Activated T-cell treated with anti-CD3 and anti-CD28 coated beads for 1 hour (primary cell): ENCODE results near the gene SLC30A1.
"Not testable (repeated sequence)": the region's sequence is repeated elsewhere in the genome, so short reads cannot be mapped to it uniquely, and the experiment has no call there.

ENCODE experiments used
- DNase-seq: peaks from one replicate; pipeline ENCODE4 v3.0.0-alpha.2; 2020; ENCODE audit warnings: low read depth

Gene SLC30A1

DNA sequence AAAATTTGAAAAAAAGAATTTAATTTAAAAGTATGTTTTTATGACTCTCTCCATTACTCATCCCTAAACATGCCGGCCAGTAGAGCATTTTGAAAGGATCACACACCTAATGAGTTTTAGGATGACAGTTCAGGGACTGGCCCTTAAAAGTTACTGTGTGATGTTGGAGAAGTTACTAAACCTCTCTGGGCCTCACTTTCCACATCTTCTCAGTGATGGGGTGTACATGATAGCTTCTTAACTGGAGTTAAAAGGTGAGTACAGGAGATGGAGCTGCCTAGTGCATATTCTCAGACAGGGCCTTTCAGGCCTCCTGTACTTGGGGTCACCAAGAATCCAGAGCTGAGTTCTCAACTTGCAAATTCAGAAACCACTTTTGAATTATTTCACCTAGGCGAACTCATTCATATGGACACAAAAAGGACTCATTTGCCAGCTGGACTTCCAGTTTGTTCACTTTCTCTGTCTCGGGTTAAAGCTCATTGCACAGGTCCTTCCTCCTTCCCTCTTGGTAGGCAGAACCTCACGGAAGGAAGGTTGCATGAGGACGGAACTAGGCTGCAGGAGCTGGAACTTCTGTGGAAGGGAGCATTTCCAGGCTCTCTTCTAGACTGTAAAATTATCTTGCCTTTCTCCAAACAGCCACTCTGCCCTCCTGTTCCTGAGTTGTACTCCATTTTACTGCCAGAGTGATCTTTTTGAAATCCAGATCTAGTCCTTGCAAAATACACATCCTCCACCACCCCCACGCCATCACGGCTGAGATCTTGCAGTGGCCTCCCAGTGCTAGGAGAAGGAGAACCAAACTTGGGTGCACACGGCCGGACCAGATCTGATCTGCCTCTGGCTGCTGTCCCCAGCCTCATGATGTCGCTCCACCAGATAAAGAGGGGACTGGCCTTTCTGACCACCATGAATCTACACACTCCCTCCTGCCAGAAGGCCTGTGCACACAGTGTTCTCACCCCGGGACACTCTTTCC, 4.3 kb upstream of the SLC30A1 start:
- DNase-seq: no peak

DNA sequence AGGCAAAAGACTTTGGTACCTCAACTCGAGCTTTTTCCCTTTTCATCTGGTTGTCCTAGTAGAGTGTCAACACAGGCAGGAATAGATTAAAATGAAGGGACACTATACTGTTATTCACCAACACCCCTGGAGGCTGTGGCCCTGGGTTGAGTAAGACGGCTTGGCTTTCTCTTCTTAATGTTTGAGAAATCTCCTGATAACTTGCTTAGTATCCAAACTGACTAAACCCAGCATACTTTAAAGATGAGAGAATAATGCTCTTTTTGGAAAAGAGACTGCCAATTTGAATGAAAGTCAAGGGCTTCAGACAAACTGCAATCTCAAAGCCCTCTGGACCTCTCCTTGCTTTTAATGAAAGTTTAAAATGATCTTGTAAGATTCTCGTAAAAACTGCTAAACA, 2.6 kb upstream of the SLC30A1 start:
- no peak for DNase-seq

DNA sequence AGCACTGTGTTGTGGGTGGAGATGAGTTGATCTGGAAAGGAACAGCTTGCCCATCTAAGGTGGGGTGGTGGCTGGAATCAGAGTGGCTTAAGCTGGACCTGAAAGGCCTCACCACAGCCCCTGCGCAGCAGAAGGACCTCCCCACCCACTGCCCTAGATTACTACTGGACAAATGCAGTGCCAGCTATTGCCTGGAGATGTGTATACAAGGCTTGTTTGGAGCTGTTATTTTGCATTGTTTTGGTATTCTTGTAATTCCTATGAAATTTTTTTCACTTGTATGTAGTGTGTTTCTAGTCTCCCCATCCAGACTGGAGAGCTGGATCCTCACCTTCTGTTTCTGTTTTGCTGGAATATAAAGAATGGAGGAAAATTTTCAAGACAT, 1.3 kb upstream of the SLC30A1 start:
- no peak for DNase-seq

DNA sequence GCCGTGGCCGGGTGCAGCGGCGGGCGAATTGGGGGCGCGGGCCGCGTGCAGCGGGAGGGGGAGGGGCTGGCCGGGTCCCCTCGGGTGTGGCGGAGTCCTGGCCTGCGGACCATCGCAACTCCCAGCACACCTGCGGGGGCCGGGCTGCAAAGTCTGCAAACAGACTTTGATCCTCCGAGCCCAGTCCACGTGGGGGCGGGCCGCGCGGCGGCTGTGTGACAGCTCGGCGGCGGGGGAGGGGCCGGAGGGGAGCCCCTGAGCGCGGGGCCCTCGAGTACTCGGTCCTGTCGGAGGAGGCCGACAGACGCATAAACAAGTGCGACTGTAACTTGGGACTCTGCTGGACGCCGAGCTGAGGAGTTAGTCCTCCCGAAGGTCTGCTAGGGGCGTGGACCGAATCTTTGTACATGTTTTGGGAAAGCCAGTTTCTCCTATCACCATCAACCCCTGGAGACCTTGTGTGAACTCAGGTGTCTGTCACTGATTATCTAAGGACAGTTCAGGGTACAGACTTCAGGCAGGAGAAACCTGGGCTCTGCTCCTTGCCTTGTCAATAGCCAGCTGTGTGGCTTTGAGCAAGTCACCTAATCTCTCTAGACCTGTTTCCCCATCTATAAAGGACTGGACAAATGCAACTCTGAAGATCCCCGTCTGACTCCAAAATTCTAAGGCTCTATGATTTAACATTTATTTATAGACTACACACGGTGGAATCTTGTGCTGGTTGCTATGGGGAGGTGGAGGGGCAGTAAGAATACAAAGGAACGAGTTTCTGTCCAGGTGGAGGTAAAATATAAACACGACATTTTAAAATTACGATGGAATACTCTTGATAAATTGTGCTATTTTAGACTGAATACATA, 710 bp upstream of the SLC30A1 start:
- peak; percentile 77 for DNase-seq

DNA sequence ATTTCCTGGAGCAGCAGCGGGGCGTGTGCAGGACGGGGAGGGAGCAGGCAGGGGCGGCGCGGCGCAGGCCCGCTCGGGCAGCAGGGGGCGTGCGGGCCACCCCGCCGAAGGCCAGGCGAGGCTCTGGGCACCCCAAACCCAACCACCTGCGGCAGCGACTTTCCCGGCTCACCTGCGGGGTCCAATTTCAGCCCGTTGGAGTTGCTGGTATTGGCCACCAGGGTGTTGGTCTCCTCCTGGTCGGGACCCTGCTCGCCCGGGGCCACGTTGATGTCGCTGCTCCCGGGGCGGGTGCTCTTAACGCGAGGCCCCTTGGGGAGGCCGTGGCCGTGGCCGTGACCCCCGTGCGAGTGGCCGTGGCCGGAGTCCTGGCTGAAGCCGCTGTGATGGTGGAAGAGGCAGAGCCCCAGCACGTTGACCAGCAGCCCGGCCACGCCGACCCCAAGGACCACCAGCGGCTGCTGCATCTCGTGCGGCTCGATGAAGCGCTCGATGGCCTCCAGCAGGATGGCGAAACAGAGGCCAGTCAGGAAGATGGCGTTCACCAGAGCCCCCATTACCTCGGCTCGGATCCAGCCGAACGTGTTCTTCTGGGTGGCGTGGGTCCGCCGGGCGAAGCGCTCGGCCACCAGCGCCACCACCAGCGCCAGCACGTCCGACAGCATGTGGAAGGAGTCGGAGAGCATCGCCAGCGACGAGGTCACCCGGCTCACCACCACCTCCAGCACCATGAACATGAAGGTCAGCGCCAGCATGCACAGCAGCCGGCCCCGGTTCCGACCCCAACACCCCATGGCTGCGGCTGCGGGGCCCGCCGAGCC, 932 bp downstream of the SLC30A1 start:
- DNase-seq: peak; percentile 64

DNA sequence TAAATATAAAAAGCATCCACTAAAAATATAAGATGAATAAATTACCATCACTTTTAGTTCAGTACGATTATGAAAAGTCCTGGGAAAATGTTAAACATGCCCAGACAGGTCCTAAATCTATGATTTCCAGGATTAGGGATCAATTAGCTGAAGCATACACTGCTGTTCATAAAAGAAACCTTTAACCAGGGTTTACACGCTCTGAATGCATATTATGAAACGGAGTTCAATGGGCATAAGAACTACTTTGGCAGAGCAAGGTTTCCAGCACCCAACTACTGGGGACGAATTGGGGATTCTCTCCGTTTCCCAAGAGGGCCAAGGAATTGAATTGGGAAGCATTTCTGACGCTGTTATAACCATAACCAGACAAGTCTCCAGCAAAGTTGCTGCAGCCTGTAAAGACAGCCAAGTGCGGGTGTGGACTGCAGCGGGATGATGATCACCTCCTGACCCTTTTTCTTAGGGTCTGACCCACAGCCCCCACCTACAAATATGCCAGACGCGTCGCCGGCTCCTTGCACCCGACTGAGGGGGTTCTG, 1.6 kb downstream of the SLC30A1 start:
- DNase-seq: no peak

DNA sequence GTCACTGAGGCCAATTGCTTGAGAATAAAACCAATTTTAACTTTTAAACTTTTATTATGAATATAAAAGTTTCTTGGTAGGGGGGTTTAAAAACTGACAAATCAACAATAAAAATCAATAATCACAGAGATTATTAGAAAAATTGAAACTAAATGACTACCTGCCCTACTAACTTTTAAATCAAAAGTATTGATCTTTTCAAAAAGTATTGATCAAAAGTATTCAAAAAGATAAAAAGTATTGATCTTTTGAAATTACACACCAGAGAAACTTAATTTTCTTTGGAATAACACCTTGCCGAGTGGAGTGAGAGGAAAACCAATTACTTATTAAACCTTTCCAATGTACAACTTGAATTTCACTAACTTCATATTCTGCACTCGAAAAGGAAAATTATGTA, 2.2 kb downstream of the SLC30A1 start:
- no peak for DNase-seq

DNA sequence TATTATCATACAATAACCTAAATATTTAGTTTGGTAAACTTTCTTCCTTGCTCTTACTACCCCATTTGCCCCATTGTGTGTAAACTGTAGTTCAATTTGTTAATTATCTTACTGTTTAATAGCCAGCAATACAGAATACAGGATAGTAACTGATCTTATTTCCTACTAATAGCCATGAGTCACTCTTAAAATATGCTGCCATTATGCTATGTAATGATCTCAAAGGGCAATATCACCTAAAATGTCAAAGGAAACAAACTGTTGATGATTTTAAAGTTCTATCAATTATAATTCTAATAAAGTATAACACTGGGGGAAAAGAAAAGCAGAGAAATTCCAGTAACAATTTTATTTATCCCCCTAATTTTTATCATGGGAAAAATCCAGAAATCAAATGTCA, 4.3 kb downstream of the SLC30A1 start:
- no peak for DNase-seq

DNA sequence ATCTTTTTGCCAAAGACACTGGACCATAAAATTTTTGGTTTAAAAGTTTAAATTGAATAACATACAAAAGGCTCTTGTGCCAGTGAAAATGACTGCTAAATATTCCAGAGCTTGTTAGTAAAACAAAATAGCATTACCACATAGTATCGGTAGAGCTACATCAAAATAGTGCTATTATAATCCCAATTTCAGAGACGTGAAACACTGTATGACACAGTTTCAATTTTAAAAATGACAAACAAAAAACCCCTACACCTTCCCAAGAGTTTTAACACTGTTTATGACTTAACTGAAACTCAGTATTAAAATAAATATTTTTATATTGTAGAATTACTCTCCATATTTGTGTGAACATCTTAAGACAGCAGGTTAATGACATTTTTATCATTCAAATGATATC, 7.0 kb downstream of the SLC30A1 start:
- no peak for DNase-seq

DNA sequence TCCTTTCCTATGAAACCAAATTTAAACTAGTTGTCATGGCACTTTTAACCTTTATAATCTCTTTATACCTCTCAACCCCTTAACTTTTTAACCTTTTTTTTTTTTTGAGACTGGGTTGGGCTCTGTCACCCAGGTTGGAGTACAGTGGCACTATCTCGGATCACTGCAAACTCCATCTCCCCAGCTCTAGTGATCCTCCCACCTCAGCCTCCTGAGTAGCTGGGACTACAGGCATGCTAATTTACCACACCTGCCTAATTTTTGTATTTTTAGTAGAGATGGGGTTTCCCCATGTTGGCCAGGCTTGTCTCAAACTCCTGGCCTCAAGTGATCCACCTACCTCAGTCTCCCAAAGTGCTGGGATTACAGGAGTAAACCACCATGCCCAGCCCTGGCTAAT, 8.6 kb downstream of the SLC30A1 start:
- DNase-seq: not testable (repeated sequence)

DNA sequence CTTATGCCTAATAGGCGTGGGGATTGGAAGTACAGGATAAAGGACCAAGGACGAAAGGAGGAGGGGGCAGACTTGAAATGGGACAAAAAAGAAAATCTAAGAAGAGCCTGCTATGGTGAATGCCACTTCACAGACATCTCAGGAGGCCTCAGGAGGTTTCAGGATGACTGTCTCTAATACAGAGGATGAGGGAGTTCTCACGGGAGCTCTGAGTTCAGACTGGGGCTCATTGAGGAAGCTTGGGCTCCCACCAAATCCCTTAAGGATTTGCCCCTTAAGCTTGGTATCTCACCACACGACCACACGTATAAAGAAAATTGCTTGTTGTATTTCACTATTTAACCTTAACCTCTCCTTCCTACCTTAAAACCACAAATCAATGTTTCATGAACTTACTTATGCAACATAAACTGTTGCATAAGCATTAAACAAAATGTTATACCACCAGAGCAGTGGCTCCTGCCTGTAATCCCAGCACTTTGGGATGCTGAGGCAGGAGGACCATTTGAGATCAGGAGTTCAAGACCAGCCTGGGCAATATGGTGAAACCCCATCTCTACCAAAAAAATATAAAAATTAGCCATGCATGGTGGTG, 12.4 kb downstream of the SLC30A1 start:
- DNase-seq: no peak

DNA sequence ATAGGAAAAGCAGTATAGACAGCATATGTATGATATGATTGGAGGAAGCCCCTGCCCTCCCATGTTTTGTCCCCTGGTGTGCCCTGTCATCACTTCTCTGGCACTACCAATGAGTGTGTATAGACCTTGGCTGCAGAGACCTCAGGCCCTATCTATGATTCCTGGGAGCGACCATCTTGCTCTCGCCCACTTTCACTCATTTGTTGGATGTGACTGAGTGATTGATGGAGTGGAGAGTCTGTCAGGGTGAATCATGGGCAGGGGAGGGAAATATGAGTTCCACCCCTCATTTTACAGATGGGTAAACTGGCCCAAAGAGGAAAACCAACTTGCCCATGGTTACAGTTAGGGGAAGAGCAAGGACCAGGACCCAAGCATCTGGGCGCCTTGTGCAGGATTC, 14.9 kb downstream of the SLC30A1 start:
- no peak for DNase-seq

DNA sequence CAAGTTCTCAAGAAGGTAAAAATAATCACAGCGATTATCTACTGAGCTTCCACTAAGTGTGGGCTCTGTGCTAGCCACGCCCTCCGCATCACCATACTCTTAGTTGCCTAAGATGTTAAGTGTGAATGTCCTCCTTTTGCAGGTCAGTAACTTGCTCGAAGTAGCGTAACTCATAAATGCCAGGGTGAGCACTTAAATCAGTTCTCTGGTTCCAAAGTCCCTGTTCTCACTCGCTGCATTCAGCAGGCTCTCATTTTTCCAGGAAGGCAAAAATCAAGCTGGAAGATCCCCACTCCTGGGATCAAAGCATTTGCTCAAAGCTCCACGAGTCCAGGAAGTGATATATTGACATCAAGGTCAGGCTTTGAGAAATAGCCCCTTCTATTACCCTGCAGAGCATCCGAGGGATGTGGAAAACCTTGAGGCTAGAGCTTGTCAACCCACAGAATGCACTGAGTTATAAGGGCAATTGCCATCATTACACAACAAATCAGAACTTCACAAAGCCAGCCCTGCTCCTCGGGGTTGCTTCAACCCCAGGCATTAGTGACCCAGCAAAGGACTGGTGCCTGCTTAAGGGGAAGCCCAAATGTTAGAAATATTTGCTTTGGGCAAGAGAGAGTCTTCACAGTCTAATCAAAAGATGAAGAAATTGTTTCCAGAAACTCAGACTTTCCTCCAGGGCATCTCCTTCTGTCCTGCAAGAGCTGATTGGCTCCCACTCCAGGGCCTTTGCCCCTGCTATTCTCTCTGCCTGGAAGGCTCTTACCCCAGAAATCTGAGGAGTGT, 19.5 kb downstream of the SLC30A1 start:
- DNase-seq: no peak

DNA sequence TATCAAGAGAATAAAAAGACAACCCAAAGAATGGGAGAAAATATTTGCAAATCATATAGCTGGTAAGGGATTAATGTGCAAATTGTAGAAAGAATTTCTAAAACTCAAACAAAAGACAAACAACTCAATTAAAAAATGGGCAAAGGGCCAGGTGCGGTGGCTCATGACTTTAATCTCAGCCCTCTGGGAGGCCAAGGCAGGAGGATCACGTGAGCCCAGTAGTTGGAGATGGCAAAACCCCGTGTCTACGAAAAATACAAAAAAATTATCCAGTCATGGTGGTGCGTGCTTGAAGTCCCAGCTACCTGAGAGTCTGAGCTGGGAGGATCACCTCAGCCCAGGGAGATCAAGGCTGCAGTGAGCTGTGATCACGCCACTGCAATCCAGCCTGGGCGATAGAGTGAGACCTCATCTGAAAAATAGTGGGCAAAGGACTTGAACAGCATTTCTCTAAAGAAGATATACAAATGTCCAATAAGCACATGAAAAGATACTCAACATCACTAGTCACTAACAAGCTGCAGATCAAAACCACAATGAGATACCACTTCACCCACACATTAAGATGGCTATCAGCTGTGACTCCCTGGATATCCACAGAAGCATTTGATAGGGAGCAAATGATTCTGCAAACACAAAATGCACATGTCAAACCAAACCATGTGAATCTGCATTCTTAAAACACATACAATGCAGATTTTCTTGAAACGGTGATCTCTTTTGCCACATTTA, 20.9 kb downstream of the SLC30A1 start:
- no peak for DNase-seq

DNA sequence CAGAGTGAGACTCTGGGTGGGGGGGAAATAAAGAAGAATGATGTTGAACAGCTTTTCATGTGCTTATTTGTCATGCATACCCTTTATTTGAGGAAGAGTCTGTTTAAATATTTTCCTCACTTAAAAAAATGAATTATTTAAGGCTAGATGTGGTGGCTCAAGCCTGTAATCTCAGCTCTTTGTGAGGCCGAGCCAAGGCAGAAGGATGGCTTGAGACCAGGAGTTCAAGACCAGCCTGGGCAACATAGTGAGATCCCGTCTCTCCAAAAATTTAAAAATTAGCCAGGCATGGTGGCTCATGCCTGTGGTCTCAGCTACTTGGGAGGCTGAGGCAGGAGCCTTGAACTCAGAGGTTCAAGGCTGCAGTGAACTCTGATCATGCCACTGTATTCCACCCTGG, 25.4 kb downstream of the SLC30A1 start:
- no peak for DNase-seq

DNA sequence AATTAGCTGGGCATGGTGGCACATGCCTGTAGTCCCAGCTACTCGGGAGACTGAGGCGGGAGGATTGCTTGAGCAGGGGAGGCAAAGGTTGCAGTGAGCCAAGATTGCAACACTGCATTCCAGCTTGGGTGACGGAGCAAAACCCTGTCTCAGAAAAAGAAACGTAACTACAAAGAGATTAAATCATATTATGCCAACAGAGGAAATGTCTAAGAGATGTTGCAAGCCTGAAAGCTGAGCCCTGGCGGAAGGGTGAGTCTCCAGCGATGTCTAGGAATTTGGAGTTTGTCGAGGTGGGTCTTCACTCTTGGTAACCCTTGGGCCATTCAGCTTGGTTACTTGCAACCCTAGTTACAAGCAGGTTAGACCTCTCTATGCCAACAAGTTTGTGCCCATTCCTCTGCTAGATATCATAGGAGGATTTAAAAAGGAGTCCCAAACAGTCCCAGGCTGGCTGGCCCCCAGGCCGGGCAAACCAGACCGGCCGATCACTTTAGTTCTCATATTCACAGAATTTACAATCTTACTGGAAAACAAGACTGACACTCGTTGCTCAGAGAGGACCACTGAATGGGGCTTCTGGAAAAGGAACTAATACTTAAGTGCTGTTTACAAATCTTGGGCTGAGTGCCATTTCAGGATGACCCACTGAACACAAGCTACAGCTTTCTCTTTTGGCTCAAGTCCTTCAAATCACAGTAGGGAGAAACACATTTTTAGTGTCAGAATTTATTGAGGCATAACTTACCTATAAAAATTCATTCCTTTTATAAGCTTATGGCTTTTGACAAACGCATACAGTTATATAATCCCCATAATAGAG, 27.1 kb downstream of the SLC30A1 start:
- DNase-seq: no peak

DNA sequence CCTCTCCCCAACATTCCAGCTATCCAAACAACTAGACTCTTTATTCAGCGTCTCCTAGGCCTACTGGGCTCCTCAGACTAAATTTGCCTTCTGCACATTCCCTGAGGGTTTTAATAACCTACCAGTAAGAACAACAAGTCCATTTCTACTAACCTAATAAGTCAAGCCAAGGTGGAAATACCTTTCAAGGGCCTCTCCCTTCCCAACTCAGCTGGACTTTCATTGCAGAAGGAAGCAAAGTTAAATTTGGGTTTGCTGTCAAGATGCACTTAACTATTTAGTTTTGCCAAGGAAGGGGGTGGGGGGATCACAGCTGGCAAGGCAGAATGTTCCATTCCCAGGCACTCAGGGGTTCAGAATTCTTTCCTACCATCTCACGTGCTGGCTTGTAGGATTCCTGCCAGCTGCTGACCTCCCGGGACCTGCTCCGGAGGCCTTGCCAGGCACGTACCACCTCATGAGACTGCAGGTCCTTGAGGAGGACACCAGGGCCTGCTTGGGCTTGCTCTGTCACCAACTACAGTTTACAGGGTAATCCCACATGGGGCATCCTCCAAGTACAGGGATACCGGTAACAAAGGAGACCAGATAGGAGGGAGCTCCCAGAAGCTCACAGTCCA, 29.8 kb downstream of the SLC30A1 start:
- DNase-seq: no peak

DNA sequence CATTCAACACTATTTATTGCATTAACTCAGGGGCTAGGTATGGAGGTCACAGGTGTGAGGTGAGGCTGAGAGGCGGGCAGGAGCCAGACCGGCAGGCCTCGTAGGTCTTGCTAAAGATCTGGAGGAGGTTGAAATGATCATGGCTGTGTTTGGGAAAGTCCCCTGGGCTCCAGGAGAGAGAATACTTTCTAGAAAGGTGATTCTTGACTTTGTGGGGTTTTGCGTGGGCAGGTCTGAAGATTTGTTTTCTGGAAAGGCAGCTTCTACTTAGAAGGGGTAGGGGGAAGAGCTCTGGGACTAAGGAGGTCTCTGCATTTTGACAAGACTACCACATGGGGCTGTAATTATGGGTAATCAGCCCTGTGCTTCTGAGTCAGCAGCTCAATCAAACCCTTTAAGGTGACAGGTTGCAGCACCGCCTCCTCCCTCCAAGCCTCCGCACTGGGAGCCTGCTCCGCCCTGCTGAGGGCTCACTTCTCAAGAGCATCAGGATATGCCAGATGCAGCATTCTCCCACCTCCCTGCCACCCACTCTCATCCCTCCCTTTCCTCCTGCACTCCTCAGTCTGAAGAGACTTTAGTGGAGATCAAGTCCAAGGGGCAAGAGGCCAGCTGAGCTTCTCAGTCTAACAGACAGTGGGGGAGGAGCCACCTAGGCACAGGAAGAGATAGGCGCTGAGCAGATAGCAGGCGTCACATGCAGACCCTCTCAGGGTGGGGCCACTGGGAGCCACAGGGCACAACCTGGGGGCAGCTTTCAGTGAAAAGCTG, 30.5 kb downstream of the SLC30A1 start:
- peak; percentile 4 for DNase-seq
